OCI-LY3 (cell line): ENCODE data around the gene TARS2.

Experiments used
- EZH2phosphoT487 ChIP-seq: fragments of 200-600 bp; shearing (Covaris generic); IDR thresholded peaks from 2 replicates; pipeline ENCODE4 v1.6.1; 2018; ENCODE audit warnings: antibody characterized with exemption, mixed run types, low read depth
- TF ChIP-seq, protein P1 (sequence below): fragments of 200-600, 300-600 bp; sonication (generic); IDR thresholded peaks from 2 replicates; pipeline ENCODE4 v1.5.1; 2014; ENCODE audit warnings: antibody characterized with exemption, low read length, low read depth

DNA sequence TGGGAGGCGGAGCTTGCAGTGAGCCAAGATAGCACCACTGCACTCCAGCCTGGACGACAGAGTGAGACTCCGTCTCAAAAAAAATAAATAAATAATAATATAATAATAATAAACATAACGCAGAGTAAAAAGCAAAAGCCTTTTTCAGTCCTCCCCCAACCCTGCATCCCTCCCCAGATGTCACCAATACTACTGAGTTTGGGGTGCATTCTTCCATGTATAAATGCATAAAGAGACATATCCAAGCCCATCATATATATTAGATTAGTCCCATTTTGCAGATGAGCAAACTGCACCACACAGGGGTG, 61.1 kb downstream of the TARS2 start:
- TF ChIP-seq, protein P1, sequence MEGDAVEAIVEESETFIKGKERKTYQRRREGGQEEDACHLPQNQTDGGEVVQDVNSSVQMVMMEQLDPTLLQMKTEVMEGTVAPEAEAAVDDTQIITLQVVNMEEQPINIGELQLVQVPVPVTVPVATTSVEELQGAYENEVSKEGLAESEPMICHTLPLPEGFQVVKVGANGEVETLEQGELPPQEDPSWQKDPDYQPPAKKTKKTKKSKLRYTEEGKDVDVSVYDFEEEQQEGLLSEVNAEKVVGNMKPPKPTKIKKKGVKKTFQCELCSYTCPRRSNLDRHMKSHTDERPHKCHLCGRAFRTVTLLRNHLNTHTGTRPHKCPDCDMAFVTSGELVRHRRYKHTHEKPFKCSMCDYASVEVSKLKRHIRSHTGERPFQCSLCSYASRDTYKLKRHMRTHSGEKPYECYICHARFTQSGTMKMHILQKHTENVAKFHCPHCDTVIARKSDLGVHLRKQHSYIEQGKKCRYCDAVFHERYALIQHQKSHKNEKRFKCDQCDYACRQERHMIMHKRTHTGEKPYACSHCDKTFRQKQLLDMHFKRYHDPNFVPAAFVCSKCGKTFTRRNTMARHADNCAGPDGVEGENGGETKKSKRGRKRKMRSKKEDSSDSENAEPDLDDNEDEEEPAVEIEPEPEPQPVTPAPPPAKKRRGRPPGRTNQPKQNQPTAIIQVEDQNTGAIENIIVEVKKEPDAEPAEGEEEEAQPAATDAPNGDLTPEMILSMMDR: no peak
- TF ChIP-seq EZH2phosphoT487: no peak
